ENCODE results near the gene KLK14.

Gene KLK14

DNA sequence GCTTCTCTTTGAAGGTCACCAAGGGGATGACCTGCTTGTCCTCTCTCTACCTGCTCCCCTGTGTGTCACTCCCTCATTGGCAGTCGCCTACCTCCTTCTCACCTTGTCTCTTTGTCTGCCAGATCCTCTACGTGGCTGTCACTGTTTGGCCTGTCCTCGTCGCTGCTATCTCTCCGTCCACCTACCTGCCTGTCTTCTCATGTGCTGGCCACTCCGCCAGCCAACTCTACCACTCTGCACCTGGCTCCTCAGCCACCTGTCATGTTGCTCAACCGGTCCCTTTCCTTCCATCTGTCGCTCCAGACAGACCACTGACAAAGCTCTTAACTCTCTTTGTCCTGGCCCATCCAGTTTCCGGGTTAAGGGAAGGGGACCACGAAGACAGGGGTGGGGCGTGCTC lies 48.0 kb downstream of the KLK14 start, which contains the start of gene KLK12:
Gene KLK12, minus strand, starts transcription at position 299 of the 400 bp plus-strand sequence. CDS start 381 bp downstream, outside the sequence.
- TF ChIP-seq, protein P1, sequence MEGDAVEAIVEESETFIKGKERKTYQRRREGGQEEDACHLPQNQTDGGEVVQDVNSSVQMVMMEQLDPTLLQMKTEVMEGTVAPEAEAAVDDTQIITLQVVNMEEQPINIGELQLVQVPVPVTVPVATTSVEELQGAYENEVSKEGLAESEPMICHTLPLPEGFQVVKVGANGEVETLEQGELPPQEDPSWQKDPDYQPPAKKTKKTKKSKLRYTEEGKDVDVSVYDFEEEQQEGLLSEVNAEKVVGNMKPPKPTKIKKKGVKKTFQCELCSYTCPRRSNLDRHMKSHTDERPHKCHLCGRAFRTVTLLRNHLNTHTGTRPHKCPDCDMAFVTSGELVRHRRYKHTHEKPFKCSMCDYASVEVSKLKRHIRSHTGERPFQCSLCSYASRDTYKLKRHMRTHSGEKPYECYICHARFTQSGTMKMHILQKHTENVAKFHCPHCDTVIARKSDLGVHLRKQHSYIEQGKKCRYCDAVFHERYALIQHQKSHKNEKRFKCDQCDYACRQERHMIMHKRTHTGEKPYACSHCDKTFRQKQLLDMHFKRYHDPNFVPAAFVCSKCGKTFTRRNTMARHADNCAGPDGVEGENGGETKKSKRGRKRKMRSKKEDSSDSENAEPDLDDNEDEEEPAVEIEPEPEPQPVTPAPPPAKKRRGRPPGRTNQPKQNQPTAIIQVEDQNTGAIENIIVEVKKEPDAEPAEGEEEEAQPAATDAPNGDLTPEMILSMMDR (IDR thresholded peaks at IDR 0.05; ENCODE audit: insufficient read depth, missing control alignments): no peak
- no peak for DNase-seq (ENCODE audit: insufficient read length, low spot score)
- no peak for FAIRE-seq

DNA sequence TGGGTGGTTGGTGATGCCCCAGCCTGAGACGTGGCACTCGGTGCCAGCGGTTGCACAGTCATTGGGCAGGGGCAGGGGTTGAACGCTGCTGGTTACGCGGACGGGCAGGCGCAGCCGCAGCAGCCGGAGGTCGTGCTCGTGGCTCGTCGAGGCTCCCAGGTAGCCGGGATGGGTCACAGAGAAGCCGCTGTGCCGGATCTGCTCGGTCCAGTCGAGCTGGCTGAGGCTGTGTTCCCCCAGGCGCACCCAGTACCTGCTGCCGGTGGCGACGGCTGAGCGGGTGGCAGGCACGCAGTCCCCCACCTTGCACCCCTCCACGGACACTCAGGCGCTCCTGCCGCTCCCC lies 50.8 kb downstream of the KLK14 start:
- TF ChIP-seq, protein P1 (IDR thresholded peaks at IDR 0.05; ENCODE audit: insufficient read depth, missing control alignments): no peak
- FAIRE-seq: no peak
- DNase-seq (ENCODE audit: insufficient read length, low spot score): no peak

DNA sequence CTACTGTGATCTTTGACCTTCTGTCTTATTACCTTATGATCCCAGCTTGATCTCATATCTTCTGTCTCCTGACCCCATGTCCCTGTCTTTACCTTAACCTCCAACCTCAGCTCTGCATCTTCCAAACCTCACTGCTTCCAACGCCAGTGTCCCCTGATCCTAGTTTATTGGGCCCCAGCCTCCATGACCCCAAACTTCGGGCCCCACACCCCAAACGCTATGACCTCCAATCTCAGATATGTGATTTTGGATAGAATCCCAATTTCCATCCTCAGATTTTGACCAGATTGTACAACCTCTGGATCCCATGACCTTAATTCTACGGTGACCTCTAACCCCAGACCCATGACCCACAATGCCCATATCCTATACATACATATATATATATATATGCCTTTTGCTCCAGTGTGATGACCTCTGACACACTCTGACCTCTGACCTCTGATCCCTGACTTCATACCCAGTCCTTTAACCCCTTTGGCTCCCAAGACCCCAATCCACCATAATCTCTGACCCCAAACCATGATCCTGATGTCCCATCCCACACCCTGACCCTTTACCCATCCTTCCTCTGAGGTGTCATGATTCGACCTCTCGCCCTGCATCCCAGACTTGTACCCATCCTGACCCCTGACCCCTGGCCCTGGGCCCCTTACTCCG lies 51.3 kb downstream of the KLK14 start:
- FAIRE-seq: no peak
- TF ChIP-seq, protein P1 (IDR thresholded peaks at IDR 0.05; ENCODE audit: insufficient read depth, missing control alignments): no peak
- no peak for DNase-seq (ENCODE audit: insufficient read length, low spot score)

DNA sequence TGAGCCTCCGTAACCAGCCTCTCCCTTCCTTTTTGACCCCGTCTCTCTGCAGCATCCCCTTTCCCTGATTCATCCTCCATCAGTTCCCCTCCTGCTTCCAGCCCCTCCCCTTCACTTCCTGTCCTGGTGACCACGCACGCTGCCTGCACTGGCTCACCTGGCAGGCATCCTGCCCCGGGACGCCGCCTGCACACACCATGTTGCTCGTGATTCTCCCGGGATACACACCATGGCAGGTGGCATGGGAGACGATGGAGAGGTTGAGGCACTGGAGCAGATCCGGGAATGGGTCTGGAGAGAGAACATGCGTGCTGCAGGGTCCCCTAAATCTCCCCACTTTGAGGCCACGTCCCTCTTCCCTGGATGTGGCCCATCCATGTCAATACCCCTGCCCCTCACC lies 52.1 kb downstream of the KLK14 start:
- no peak for DNase-seq (ENCODE audit: insufficient read length, low spot score)
- no peak for FAIRE-seq
- TF ChIP-seq, protein P1 (IDR thresholded peaks at IDR 0.05; ENCODE audit: insufficient read depth, missing control alignments): no peak

DNA sequence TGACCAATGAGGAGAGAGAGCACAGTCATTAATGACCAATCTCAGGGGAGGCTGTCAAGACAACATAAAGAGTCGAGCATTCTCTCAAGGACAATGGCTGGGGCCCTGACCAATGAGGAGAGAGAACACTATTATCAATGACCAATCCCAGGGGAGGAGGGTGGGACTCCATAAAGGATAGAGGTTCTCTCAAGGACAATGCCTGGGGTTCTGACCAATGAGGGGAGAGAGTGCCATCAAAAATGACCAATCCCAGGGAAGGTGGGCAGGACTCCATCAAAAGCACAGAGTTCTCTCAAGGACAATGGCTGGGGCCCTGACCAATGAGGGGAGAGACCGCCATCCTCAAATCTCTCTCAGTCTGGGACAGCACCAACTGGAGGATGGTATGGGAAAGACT lies 53.0 kb downstream of the KLK14 start:
- no peak for DNase-seq (ENCODE audit: insufficient read length, low spot score)
- no peak for FAIRE-seq
- TF ChIP-seq, protein P1 (IDR thresholded peaks at IDR 0.05; ENCODE audit: insufficient read depth, missing control alignments): no peak

All from D721Med (cell line).